ENCODE measurements around the gene USP49. TPM values are rescaled to one million over a fixed set of nuclear protein-coding genes. Genes with fewer than 3 reads are reported as not detected.

The USP49 gene
- total RNA-seq, 1 experiment from 2014 or later: 10.5 TPM

DNA sequence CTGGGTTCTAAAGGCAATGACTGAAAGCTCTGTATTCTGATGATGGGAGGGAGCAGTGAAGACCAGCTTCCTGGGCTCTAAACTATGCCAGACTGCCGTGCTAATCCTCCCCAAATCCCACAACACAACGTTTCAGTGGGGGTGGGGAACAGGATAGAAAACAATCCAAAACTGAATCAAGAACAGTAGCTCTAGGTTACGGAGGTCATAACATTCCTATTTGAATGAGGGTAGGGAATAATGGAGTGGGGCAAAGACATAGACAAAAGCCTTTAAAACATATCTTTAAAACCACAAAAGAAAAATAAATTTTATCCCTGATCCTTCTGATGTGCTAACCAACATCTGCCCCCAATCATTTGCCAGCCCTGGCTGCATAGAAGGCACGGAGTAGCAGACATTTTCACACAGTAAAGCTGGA lies 7.8 kb downstream of the USP49 start:
- intact Hi-C loops (cut with micrococcal nuclease; ENCODE audit: unreplicated experiment): no loop called here
- ChIA-PET POLR2A (ENCODE audit: low non-redundant PET) (interaction anchor here (0.6 kb wide), 1 partner anchor 20 kb away, joined by 4 read pairs; no protein-coding TSS in a partner anchor), CTCF (interaction anchor here (1.5 kb wide), 1 partner anchor 34 kb away, joined by 5 read pairs; the partner anchor contains the start of genes BYSL and MED20)
- TF ChIP-seq EZH2 (IDR thresholded peaks at IDR 0.05; ENCODE audit: borderline replicate concordance, low read depth, low read length, poor library complexity, severe bottlenecking): no peak
- TF ChIP-seq, protein P1, sequence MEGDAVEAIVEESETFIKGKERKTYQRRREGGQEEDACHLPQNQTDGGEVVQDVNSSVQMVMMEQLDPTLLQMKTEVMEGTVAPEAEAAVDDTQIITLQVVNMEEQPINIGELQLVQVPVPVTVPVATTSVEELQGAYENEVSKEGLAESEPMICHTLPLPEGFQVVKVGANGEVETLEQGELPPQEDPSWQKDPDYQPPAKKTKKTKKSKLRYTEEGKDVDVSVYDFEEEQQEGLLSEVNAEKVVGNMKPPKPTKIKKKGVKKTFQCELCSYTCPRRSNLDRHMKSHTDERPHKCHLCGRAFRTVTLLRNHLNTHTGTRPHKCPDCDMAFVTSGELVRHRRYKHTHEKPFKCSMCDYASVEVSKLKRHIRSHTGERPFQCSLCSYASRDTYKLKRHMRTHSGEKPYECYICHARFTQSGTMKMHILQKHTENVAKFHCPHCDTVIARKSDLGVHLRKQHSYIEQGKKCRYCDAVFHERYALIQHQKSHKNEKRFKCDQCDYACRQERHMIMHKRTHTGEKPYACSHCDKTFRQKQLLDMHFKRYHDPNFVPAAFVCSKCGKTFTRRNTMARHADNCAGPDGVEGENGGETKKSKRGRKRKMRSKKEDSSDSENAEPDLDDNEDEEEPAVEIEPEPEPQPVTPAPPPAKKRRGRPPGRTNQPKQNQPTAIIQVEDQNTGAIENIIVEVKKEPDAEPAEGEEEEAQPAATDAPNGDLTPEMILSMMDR (conservative IDR thresholded peaks at IDR 0.05; ENCODE audit: low read depth, low read length): no peak
- Histone ChIP-seq H3K36me3 (ENCODE audit: insufficient read depth, low read length, poor library complexity, severe bottlenecking) (no peaks in the 10 kb centered on the region), H3K27me3 (replicated peaks; ENCODE audit: insufficient read depth, low read depth, low read length, poor library complexity) (no peaks in the 10 kb centered on the region), H3K9me3 (ENCODE audit: low read depth, low read length, poor library complexity, severe bottlenecking) (no peaks in the 10 kb centered on the region), H3K4me3 (ENCODE audit: low read depth, low read length, poor library complexity, severe bottlenecking) (no peak overlapping the region), H3K4me1 (ENCODE audit: insufficient read depth, low read length, poor library complexity, severe bottlenecking) (no peaks in the 10 kb centered on the region), H3K27ac (ENCODE audit: low read depth, low read length, poor library complexity, severe bottlenecking) (no peak overlapping the region)
- no TSS peak for BruUV-seq (replicated peaks)
- no peak for DNase-seq (ENCODE audit: low spot score)

DNA sequence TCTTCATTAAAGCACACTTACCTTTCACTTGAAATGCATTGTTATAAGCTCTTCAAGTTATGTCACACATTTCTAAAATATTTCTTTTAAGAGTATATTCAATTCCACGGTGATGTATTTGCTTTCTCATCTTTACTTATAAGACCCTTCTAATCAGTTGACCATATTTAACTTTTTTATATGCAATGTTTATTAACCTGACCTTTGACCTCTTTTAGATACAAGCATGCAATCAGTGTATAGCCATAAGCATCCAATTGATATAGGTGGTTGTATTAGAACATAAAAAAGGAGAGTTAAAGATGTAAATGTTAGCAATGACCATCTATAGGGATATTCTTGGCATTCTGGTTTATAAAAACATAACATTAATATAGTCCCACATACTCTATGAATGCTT lies 9.2 kb downstream of the USP49 start:
- Histone ChIP-seq H3K36me3 (ENCODE audit: insufficient read depth, low read length, poor library complexity, severe bottlenecking) (no peaks in the 10 kb centered on the region), H3K4me3 (ENCODE audit: low read depth, low read length, poor library complexity, severe bottlenecking) (no peak overlapping the region), H3K27ac (ENCODE audit: low read depth, low read length, poor library complexity, severe bottlenecking) (no peak overlapping the region), H3K9me3 (ENCODE audit: low read depth, low read length, poor library complexity, severe bottlenecking) (no peaks in the 10 kb centered on the region), H3K4me1 (ENCODE audit: insufficient read depth, low read length, poor library complexity, severe bottlenecking) (no peaks in the 10 kb centered on the region), H3K27me3 (replicated peaks; ENCODE audit: insufficient read depth, low read depth, low read length, poor library complexity) (no peaks in the 10 kb centered on the region)
- POLR2A ChIA-PET (ENCODE audit: low non-redundant PET): no interaction called here
- DNase-seq (ENCODE audit: low spot score): no peak
- CTCF ChIA-PET: no interaction called here
- intact Hi-C loops (cut with micrococcal nuclease; ENCODE audit: unreplicated experiment): no loop called here
- no peak for TF ChIP-seq EZH2 (IDR thresholded peaks at IDR 0.05; ENCODE audit: borderline replicate concordance, low read depth, low read length, poor library complexity, severe bottlenecking)
- BruUV-seq (replicated peaks): no TSS peak

- no TSS peak for BruUV-seq (replicated peaks)
- DNase-seq (ENCODE audit: low spot score): no peak
- no peaks in the 10 kb centered on the region for H3K4me1 ChIP-seq (ENCODE audit: insufficient read depth, low read length, poor library complexity, severe bottlenecking)
- intact Hi-C loops (cut with micrococcal nuclease; ENCODE audit: unreplicated experiment): no loop called here
- H3K36me3 ChIP-seq (ENCODE audit: insufficient read depth, low read length, poor library complexity, severe bottlenecking): no peaks in the 10 kb centered on the region
- ChIA-PET CTCF (no interaction called here), POLR2A (ENCODE audit: low non-redundant PET) (no interaction called here)
- TF ChIP-seq EZH2 (IDR thresholded peaks at IDR 0.05; ENCODE audit: borderline replicate concordance, low read depth, low read length, poor library complexity, severe bottlenecking): no peak
- TF ChIP-seq, protein P1 (conservative IDR thresholded peaks at IDR 0.05; ENCODE audit: low read depth, low read length): no peak
- H3K4me3 ChIP-seq (ENCODE audit: low read depth, low read length, poor library complexity, severe bottlenecking): no peak overlapping the region
- no peaks in the 10 kb centered on the region for H3K9me3 ChIP-seq (ENCODE audit: low read depth, low read length, poor library complexity, severe bottlenecking)
- no peaks in the 10 kb centered on the region for H3K27me3 ChIP-seq (replicated peaks; ENCODE audit: insufficient read depth, low read depth, low read length, poor library complexity)
- no peak overlapping the region for H3K27ac ChIP-seq (ENCODE audit: low read depth, low read length, poor library complexity, severe bottlenecking)
These were observed 10.2 kb downstream of the USP49 start for GRCh38 chr6:41884957-41885356.

- DNase-seq (ENCODE audit: low spot score): no peak
- BruUV-seq (replicated peaks): no TSS peak
- intact Hi-C loops (cut with micrococcal nuclease; ENCODE audit: unreplicated experiment): no loop called here
- Histone ChIP-seq H3K4me3 (ENCODE audit: low read depth, low read length, poor library complexity, severe bottlenecking) (no peak overlapping the region), H3K36me3 (ENCODE audit: insufficient read depth, low read length, poor library complexity, severe bottlenecking) (no peaks in the 10 kb centered on the region), H3K9me3 (ENCODE audit: low read depth, low read length, poor library complexity, severe bottlenecking) (no peaks in the 10 kb centered on the region), H3K4me1 (ENCODE audit: insufficient read depth, low read length, poor library complexity, severe bottlenecking) (no peaks in the 10 kb centered on the region), H3K27ac (ENCODE audit: low read depth, low read length, poor library complexity, severe bottlenecking) (no peak overlapping the region), H3K27me3 (replicated peaks; ENCODE audit: insufficient read depth, low read depth, low read length, poor library complexity) (no peaks in the 10 kb centered on the region)
- TF ChIP-seq EZH2 (IDR thresholded peaks at IDR 0.05; ENCODE audit: borderline replicate concordance, low read depth, low read length, poor library complexity, severe bottlenecking): no peak
- TF ChIP-seq, protein P1 (conservative IDR thresholded peaks at IDR 0.05; ENCODE audit: low read depth, low read length): no peak
- CTCF ChIA-PET: no interaction called here
- POLR2A ChIA-PET (ENCODE audit: low non-redundant PET): no interaction called here
These were observed 13.7 kb downstream of the USP49 start for GRCh38 chr6:41881506-41881905.

Data from A673 (cell line).